Dendritic cell treated with granulocyte-macrophage colony-stimulating factor and Interleukin-4, amounts not matched to agents 40 ng/mL and 50 ng/mL, for 4 days (primary cell): Measurements from ENCODE around the gene BRD8.
A peak's percentile ranks its signal among the peaks of the same experiment; 100 is the strongest.
"Not testable (repeated sequence)": the region's sequence is repeated elsewhere in the genome, so short reads cannot be mapped to it uniquely, and the experiment has no call there.

Source experiments
- H3K27ac Mint-ChIP-seq: one replicate; pipeline ENCODE4 v1.8.0; 2022; ENCODE audit warnings: mild to moderate bottlenecking, mixed read lengths
- H3K27me3 Mint-ChIP-seq: one replicate; pipeline ENCODE4 v1.8.0; 2022; ENCODE audit warnings: mild to moderate bottlenecking, mixed read lengths
- H3K36me3 Mint-ChIP-seq: one replicate; pipeline ENCODE4 v1.8.0; 2022; ENCODE audit warnings: low read depth, mixed read lengths
- H3K4me1 Mint-ChIP-seq: one replicate; pipeline ENCODE4 v1.8.0; 2022; ENCODE audit warnings: low read depth, mixed read lengths
- H3K4me3 Mint-ChIP-seq: one replicate; pipeline ENCODE4 v1.8.0; 2022; ENCODE audit warnings: mild to moderate bottlenecking, moderate library complexity, mixed read lengths
- H3K9me3 Mint-ChIP-seq: one replicate; pipeline ENCODE4 v1.8.0; 2022; ENCODE audit warnings: mixed read lengths
- intact Hi-C: fragments of 100-400 bp; cut with micrococcal nuclease; formaldehyde crosslinking; loops from one replicate; pipeline ENCODE4 v1.15.0; 2022

Gene BRD8

DNA sequence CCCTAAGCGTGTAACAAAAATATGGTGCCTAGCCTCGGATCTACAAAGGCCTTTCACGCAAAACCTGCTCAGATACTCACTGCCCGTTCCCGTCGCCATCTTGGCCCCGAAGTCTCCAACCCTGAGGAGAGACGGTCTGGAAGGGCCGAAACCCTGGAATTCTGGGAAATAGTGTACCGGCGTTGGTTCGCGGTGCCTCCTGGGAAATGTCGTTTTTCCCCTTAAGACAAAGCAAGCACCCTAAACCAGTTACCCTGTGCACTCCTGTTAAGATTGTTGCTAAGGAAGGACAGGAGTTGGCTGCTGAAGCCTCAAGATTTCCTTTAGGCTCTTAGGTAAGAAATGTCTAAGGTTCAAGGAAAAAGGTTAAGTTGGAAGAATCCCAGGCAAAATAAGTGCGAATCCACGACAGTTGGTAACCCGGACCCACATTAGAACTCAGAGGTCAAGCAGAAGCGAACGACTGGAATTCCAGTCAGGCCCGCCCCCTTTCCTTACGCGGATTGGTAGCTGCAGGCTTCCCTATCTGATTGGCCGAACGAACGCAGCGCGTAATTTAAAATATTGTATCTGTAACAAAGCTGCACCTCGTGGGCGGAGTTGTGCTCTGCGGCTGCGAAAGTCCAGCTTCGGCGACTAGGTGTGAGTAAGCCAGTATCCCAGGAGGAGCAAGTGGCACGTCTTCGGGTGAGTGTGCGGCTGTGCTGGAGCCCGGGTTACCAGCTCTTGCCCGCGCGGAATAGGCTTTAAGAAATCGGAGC is at the start of gene BRD8, which contains the start of gene KIF20A:
TSS of gene BRD8 (minus strand) at position 115 of the 761 bp plus-strand sequence. CDS start at position 99, 16 bp downstream.
TSS of gene KIF20A (plus strand) at position 597 of the 761 bp plus-strand sequence. CDS start 569 bp downstream, outside the sequence.
- Mint-ChIP-seq H3K36me3 (peaks cover 34% of the 10 kb centered on the region), H3K4me3 (no peak within 1 kb of the TSS), H3K4me1 (peaks cover 10% of the 10 kb centered on the region), H3K27ac (no peak within 1 kb of the TSS), H3K27me3 (no peaks in the 10 kb centered on the region), H3K9me3 (no peaks in the 10 kb centered on the region)
- intact Hi-C loops, result loop anchor here (1.0 kb wide), 1 partner anchor 35 kb away; the partner anchor contains the start of gene CDC23

DNA sequence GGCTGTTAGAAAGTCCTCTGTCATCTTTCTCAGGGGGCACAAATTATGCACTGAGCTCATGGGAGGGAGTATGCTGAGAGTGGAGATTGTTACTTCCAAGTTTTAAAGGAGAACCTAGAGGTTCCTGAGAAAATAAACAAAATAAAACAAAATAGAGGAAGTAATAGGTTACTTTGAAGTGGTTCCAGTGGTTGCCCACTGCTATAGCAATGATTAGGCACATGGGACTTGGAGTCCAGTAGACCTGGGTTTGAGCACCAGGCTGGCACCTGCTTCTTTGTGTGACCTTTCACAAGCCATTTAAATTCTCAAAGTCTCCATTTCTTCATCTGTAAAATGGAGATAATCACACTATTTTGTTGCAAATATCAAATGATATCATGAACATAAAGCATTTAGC is 48.5 kb upstream of the BRD8 start:
- no peaks in the 10 kb centered on the region for H3K36me3 Mint-ChIP-seq
- H3K4me1 Mint-ChIP-seq, result peaks cover 19% of the 10 kb centered on the region
- peaks cover 7% of the 10 kb centered on the region for H3K9me3 Mint-ChIP-seq
- peaks cover 1% of the 10 kb centered on the region for H3K27me3 Mint-ChIP-seq
- H3K27ac Mint-ChIP-seq, result no peak overlapping the region
- no peak overlapping the region for H3K4me3 Mint-ChIP-seq
- intact Hi-C loops, result no loop called here

DNA sequence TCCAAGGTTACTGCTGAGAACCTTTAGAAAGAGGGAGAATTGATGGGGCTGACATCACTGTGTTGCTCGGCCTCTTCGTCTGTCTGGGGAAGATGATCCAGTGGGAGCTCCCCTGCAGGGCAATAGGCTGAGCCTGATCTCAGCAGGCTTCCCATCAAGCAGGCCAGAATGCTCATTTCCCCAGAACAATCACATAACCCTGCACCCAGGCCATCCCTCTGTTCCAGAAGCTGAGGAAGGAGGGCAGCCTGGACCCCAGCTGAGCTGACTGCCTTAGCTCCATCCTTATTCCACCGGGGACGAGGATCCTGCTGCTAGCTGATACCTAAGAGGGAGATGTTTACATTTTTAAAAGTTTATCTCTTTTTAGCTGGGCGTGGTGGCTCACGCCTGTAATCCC is 46.3 kb upstream of the BRD8 start:
- intact Hi-C loops, result loop anchor here (5.0 kb wide), 2 partner anchors 58 to 108 kb away; partner anchors contain the start of gene CDC25C
- no peak overlapping the region for H3K4me3 Mint-ChIP-seq
- peaks cover 1% of the 10 kb centered on the region for H3K27me3 Mint-ChIP-seq
- H3K36me3 Mint-ChIP-seq, result no peaks in the 10 kb centered on the region
- no peak overlapping the region for H3K27ac Mint-ChIP-seq
- peaks cover 7% of the 10 kb centered on the region for H3K9me3 Mint-ChIP-seq
- H3K4me1 Mint-ChIP-seq, result peaks cover 13% of the 10 kb centered on the region

DNA sequence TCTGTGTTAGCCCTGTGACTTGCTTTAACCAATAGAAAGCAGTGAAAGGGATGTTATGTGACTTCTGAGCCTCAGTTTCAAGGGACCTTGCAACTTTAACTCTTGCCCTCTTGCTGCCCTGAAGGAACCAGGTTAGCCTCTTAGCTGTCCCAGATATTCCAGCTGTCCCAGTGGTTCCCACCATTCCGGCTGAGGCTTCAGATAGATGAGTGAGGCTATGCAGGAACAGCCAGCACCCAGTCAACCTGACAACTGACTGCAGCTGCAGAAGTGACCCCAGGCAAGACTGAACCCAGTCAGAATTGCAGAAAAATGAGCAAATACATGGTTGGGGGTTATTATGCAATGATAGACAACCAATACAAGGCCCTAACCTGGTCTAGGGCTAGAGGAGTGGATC is 45.1 kb upstream of the BRD8 start:
- Mint-ChIP-seq H3K36me3 (no peaks in the 10 kb centered on the region), H3K9me3 (peaks cover 7% of the 10 kb centered on the region), H3K4me1 (peaks cover 13% of the 10 kb centered on the region), H3K4me3 (no peak overlapping the region), H3K27ac (no peak overlapping the region), H3K27me3 (peaks cover 1% of the 10 kb centered on the region)
- intact Hi-C loops, result loop anchor here (2.0 to 5.0 kb wide), 3 partner anchors 59 to 187 kb away; partner anchors contain the start of gene CDC25C

DNA sequence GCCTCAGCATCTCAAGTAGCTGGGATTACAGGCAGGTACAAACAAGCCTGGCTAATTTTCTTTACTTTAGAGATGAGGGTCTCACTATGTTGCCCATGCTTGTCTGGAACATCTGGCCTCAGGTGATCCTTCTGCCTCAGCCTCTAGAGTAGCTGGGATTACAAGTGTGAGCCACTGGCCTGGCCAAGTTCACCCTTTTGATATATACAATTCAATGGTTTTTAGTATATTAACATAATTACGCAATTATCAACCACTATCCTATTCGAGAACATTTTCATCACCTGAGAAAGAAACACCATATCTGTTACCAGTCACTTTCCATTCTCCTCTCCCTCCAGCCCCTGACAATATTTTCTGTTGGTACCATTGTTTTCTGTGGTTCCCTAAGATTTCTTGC is 38.4 kb upstream of the BRD8 start:
- peaks cover 8% of the 10 kb centered on the region for H3K36me3 Mint-ChIP-seq
- no peak overlapping the region for H3K4me3 Mint-ChIP-seq
- peaks cover 11% of the 10 kb centered on the region for H3K4me1 Mint-ChIP-seq
- H3K9me3 Mint-ChIP-seq, result no peaks in the 10 kb centered on the region
- intact Hi-C loops, result no loop called here
- H3K27ac Mint-ChIP-seq, result no peak overlapping the region
- H3K27me3 Mint-ChIP-seq, result no peaks in the 10 kb centered on the region

- H3K36me3 Mint-ChIP-seq, result peaks cover 25% of the 10 kb centered on the region
- intact Hi-C loops, result loop anchor here (1.0 kb wide), 1 partner anchor 35 kb away; the partner anchor contains the start of gene BRD8
- H3K4me3 Mint-ChIP-seq, result peak within 1 kb of the TSS; percentile 99
- H3K4me1 Mint-ChIP-seq, result peaks cover 17% of the 10 kb centered on the region
- no peaks in the 10 kb centered on the region for H3K27me3 Mint-ChIP-seq
- H3K27ac Mint-ChIP-seq, result peak within 1 kb of the TSS; percentile 92
- H3K9me3 Mint-ChIP-seq, result no peaks in the 10 kb centered on the region
These were observed 35.0 kb upstream of the BRD8 start, which contains the start of gene CDC23 for GRCh38 chr5:138213161-138214029. TSS of gene CDC23 (minus strand) at chr5:138213323. CDS start at chr5:138213312, 11 bp downstream.

GRCh38 chr5:138212828-138213160 is 34.4 kb upstream of the BRD8 start:
- Mint-ChIP-seq H3K27ac (peak overlapping the region; percentile 92), H3K4me3 (peak overlapping the region; percentile 99), H3K27me3 (no peaks in the 10 kb centered on the region), H3K9me3 (no peaks in the 10 kb centered on the region), H3K4me1 (peaks cover 17% of the 10 kb centered on the region), H3K36me3 (peaks cover 31% of the 10 kb centered on the region)
- intact Hi-C loops, result loop anchor here (1.0 kb wide), 1 partner anchor 34 kb away; the partner anchor contains the start of gene BRD8

DNA sequence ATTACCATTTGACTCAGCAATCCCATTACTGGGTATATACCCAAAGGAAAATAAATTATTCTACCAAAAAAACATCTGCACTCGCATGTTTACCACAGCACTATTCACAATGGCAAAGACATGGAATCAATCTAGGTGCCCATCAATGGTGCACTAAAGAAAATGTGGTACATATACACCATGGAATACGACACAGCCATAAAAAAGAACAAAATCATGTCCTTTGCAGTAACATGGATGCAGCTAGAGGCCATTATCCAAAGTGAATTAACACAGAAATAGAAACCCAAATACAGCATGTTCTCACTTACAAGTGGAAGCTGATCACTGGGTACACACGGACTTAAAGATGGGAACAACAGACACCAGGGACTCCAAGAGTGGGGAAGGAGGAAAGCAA is 32.6 kb upstream of the BRD8 start:
- H3K36me3 Mint-ChIP-seq, result peaks cover 38% of the 10 kb centered on the region
- H3K27me3 Mint-ChIP-seq, result no peaks in the 10 kb centered on the region
- H3K4me3 Mint-ChIP-seq, result no peak overlapping the region
- peaks cover 17% of the 10 kb centered on the region for H3K4me1 Mint-ChIP-seq
- intact Hi-C loops, result no loop called here
- no peak overlapping the region for H3K27ac Mint-ChIP-seq
- no peaks in the 10 kb centered on the region for H3K9me3 Mint-ChIP-seq

DNA sequence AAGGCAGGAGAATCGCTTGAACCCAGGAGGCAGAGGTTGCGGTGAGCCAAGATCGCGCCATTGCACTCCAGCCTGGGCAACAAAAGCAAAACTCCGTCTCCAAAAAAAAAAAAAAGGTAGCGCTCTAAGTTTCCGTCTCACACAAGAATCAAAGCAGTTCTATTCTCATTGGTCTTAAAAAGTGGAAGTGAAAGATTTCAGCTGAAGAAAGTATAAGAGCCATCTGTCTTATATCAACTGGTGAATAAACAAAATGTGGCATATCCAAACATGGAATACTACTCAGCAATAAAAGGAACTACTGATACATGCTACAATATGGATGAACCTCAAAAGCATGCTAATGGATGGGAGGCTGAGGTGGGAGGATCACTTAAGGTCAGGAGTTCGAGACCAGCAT is 15.4 kb upstream of the BRD8 start:
- H3K4me3 Mint-ChIP-seq, H3K27ac Mint-ChIP-seq, H3K27me3 Mint-ChIP-seq, H3K4me1 Mint-ChIP-seq, H3K9me3 Mint-ChIP-seq, intact Hi-C loops: not testable (repeated sequence)
- peaks cover 84% of the 10 kb centered on the region for H3K36me3 Mint-ChIP-seq

DNA sequence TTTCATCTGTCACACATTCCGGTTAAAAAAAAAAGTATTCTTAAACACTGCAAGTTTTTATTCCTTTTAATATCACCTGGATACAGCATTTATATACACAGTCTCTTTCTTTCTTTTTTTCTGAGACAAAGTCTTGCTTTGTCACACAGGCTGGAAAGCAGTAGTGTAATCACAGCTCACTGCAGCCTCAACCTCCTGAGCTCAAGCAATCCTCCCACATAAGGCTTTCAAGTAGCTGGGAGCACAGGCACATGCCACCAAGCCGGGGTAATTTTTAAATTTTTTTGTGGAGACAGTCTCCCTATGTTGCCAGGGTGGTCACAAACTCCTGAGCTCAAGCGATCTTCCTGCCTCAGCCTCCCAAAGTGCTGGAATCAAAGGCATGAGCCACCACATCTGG is 14.4 kb upstream of the BRD8 start:
- peaks cover 84% of the 10 kb centered on the region for H3K36me3 Mint-ChIP-seq
- H3K4me3 Mint-ChIP-seq, result no peak overlapping the region
- intact Hi-C loops, result no loop called here
- no peaks in the 10 kb centered on the region for H3K27me3 Mint-ChIP-seq
- H3K9me3 Mint-ChIP-seq, result peaks cover 6% of the 10 kb centered on the region
- H3K27ac Mint-ChIP-seq, result no peak overlapping the region
- peaks cover 5% of the 10 kb centered on the region for H3K4me1 Mint-ChIP-seq

DNA sequence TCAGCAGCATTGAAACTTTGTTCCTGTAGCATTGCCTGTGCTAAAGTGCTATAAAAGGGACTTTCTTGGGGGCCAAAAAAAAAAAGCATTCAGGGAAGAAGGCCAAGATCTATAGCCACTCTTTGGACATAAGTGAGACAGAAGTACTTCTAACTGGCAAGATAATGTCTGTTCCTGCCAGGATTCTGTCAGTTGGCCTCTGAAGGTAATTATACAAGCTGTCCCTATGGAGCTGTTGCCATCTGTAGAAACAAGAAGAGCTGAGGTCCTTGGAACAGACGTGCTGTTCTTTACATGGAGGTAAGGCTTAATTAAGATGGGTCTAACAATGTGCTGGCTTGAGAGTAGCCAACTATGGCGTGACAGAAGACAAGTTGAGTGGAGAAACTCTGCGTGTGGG is 10.2 kb upstream of the BRD8 start:
- Mint-ChIP-seq H3K36me3 (peaks cover 85% of the 10 kb centered on the region), H3K4me3 (no peak overlapping the region), H3K27ac (no peak overlapping the region), H3K4me1 (peaks cover 7% of the 10 kb centered on the region), H3K27me3 (no peaks in the 10 kb centered on the region), H3K9me3 (peaks cover under 1% of the 10 kb centered on the region)
- intact Hi-C loops, result no loop called here

- no peaks in the 10 kb centered on the region for H3K27me3 Mint-ChIP-seq
- no peaks in the 10 kb centered on the region for H3K9me3 Mint-ChIP-seq
- no peak overlapping the region for H3K4me3 Mint-ChIP-seq
- intact Hi-C loops, result no loop called here
- H3K36me3 Mint-ChIP-seq, result peaks cover 59% of the 10 kb centered on the region
- no peak overlapping the region for H3K27ac Mint-ChIP-seq
- peaks cover 7% of the 10 kb centered on the region for H3K4me1 Mint-ChIP-seq
These were observed 7.6 kb upstream of the BRD8 start for GRCh38 chr5:138186002-138186447.

GRCh38 chr5:138182808-138183207 is 4.4 kb upstream of the BRD8 start:
- Mint-ChIP-seq H3K4me3 (no peak overlapping the region), H3K9me3 (no peaks in the 10 kb centered on the region), H3K27me3 (no peaks in the 10 kb centered on the region), H3K4me1 (peaks cover 7% of the 10 kb centered on the region), H3K27ac (no peak overlapping the region), H3K36me3 (peaks cover 27% of the 10 kb centered on the region)
- intact Hi-C loops, result no loop called here

- no peaks in the 10 kb centered on the region for H3K9me3 Mint-ChIP-seq
- H3K36me3 Mint-ChIP-seq, result peaks cover 30% of the 10 kb centered on the region
- H3K4me3 Mint-ChIP-seq, result no peak overlapping the region
- no peak overlapping the region for H3K27ac Mint-ChIP-seq
- intact Hi-C loops, result no loop called here
- peaks cover 10% of the 10 kb centered on the region for H3K4me1 Mint-ChIP-seq
- H3K27me3 Mint-ChIP-seq, result no peaks in the 10 kb centered on the region
These were observed 2.4 kb upstream of the BRD8 start for GRCh38 chr5:138180841-138181240.
